HFFc6 (cell line): ENCODE results near the gene CLPTM1. TPM values are rescaled to one million over a fixed set of nuclear protein-coding genes. Genes with fewer than 3 reads are reported as not detected.
"Not testable (repeated sequence)": the region's sequence is repeated elsewhere in the genome, so short reads cannot be mapped to it uniquely, and the experiment has no call there.

Experiments used
- DNase-seq: peaks from one replicate; pipeline ENCODE4 v3.0.0-alpha.2; 2018
- H3K27ac Mint-ChIP-seq: 2 replicates; pipeline ENCODE4 v1.8.0; 2020; ENCODE audit warnings: mild to moderate bottlenecking, mixed read lengths
- H3K27me3 Mint-ChIP-seq: 2 replicates; pipeline ENCODE4 v1.8.0; 2021; ENCODE audit warnings: mild to moderate bottlenecking, moderate library complexity, mixed read lengths; ENCODE audit not compliant: insufficient read depth
- H3K36me3 Mint-ChIP-seq: 2 replicates; pipeline ENCODE4 v1.8.0; 2021; ENCODE audit warnings: low read depth, mixed read lengths
- H3K4me1 Mint-ChIP-seq: 2 replicates; pipeline ENCODE4 v1.8.0; 2020; ENCODE audit warnings: low read depth, mixed read lengths
- H3K4me3 Mint-ChIP-seq: 2 replicates; pipeline ENCODE4 v1.8.0; 2020; ENCODE audit warnings: mild to moderate bottlenecking, moderate library complexity, mixed read lengths
- H3K9me3 Mint-ChIP-seq: 2 replicates; pipeline ENCODE4 v1.8.0; 2020; ENCODE audit warnings: mild to moderate bottlenecking, mixed read lengths
- total RNA-seq, 6 experiments: library from RNA; stranded (reverse); fragmentation: NEBNext Ultra II Directional; extraction: Animal tissue kit (Norgen Biotek cat#: 25700); gene quantifications; 2 replicates in 1 of 6; 3 replicates in 5 of 6; pipeline ENCODE4 v1.2.3, GENCODE V29; 2021
- TF ChIP-seq, protein P1 (sequence below): fragments of 200-600 bp; sonication (generic); IDR thresholded peaks from 2 replicates; pipeline ENCODE4 v1.5.0; 2021; ENCODE audit warnings: antibody characterized with exemption, mild to moderate bottlenecking

CLPTM1 gene
- total RNA-seq, 6 experiments from 2014 or later, result 160 to 184 (median 172) TPM

DNA sequence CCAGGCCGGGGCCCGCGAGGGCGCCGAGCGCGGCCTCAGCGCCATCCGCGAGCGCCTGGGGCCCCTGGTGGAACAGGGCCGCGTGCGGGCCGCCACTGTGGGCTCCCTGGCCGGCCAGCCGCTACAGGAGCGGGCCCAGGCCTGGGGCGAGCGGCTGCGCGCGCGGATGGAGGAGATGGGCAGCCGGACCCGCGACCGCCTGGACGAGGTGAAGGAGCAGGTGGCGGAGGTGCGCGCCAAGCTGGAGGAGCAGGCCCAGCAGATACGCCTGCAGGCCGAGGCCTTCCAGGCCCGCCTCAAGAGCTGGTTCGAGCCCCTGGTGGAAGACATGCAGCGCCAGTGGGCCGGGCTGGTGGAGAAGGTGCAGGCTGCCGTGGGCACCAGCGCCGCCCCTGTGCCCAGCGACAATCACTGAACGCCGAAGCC, 46.3 kb upstream of the CLPTM1 start:
- Mint-ChIP-seq H3K27ac (no peak overlapping the region), H3K4me1 (peaks cover 18% of the 10 kb centered on the region), H3K36me3 (no peaks in the 10 kb centered on the region), H3K4me3 (no peak overlapping the region), H3K27me3 (peaks cover 10% of the 10 kb centered on the region), H3K9me3 (no peaks in the 10 kb centered on the region)
- DNase-seq, result no peak
- TF ChIP-seq, protein P1, sequence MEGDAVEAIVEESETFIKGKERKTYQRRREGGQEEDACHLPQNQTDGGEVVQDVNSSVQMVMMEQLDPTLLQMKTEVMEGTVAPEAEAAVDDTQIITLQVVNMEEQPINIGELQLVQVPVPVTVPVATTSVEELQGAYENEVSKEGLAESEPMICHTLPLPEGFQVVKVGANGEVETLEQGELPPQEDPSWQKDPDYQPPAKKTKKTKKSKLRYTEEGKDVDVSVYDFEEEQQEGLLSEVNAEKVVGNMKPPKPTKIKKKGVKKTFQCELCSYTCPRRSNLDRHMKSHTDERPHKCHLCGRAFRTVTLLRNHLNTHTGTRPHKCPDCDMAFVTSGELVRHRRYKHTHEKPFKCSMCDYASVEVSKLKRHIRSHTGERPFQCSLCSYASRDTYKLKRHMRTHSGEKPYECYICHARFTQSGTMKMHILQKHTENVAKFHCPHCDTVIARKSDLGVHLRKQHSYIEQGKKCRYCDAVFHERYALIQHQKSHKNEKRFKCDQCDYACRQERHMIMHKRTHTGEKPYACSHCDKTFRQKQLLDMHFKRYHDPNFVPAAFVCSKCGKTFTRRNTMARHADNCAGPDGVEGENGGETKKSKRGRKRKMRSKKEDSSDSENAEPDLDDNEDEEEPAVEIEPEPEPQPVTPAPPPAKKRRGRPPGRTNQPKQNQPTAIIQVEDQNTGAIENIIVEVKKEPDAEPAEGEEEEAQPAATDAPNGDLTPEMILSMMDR, result no peak

DNA sequence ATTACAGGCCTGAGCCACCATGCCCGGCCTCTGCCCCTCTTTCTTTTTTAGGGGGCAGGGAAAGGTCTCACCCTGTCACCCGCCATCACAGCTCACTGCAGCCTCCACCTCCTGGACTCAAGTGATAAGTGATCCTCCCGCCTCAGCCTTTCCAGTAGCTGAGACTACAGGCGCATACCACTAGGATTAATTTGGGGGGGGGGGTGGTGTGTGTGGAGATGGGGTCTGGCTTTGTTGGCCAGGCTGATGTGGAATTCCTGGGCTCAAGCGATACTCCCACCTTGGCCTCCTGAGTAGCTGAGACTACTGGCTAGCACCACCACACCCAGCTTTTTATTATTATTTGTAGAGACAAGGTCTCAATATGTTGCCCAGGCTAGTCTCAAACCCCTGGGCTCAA, 45.4 kb upstream of the CLPTM1 start:
- TF ChIP-seq, protein P1, result no peak
- Mint-ChIP-seq H3K4me3 (no peak overlapping the region), H3K36me3 (no peaks in the 10 kb centered on the region), H3K9me3 (no peaks in the 10 kb centered on the region), H3K27ac (no peak overlapping the region), H3K4me1 (peaks cover 22% of the 10 kb centered on the region), H3K27me3 (peaks cover 8% of the 10 kb centered on the region)
- DNase-seq, result no peak

DNA sequence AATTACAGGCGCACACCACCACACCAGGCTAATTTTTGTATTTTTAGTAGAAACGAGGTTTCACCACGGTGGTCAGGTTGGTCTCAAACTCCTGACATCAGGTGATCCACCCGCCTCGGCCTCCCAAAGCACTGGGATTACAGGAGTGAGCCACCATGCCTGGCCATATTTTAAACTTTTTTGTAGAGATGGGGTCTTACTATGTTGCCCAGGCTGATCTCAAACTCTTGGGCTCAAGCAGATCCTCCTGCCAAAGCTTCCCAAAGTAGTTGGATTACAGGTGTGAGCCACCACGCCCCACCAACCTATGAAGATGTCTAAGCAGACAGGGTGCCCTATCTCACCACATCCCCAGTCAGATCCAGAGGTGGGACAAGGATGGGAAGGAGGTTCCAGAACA, 43.3 kb upstream of the CLPTM1 start:
- not testable (repeated sequence) for H3K27me3 Mint-ChIP-seq, DNase-seq, H3K9me3 Mint-ChIP-seq, H3K36me3 Mint-ChIP-seq, H3K4me3 Mint-ChIP-seq, H3K27ac Mint-ChIP-seq
- H3K4me1 Mint-ChIP-seq, result peaks cover 19% of the 10 kb centered on the region

DNA sequence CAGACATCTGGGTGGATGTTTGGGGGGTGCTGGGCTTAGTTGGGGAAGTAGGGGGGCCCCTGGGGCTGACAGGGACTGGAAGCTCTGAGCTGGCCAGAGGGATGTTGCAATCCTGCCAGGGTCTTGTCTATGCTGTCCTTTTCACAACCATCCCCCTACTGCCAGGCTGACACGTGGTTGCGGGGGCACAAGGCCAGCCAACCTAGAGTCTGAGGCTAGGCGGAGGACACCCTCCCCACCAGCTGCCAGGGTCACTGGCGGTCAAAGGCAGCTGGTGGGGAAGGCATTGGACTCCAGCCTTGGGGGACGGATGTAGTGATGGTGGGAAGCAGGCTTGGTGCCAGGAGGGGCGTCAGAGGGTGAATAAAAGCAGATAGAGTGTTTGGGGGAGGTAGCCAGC, 42.3 kb upstream of the CLPTM1 start:
- Mint-ChIP-seq H3K27me3 (peaks cover 4% of the 10 kb centered on the region), H3K36me3 (no peaks in the 10 kb centered on the region), H3K27ac (no peak overlapping the region), H3K9me3 (no peaks in the 10 kb centered on the region), H3K4me1 (peaks cover 19% of the 10 kb centered on the region), H3K4me3 (no peak overlapping the region)
- TF ChIP-seq, protein P1, result no peak
- DNase-seq, result no peak

DNA sequence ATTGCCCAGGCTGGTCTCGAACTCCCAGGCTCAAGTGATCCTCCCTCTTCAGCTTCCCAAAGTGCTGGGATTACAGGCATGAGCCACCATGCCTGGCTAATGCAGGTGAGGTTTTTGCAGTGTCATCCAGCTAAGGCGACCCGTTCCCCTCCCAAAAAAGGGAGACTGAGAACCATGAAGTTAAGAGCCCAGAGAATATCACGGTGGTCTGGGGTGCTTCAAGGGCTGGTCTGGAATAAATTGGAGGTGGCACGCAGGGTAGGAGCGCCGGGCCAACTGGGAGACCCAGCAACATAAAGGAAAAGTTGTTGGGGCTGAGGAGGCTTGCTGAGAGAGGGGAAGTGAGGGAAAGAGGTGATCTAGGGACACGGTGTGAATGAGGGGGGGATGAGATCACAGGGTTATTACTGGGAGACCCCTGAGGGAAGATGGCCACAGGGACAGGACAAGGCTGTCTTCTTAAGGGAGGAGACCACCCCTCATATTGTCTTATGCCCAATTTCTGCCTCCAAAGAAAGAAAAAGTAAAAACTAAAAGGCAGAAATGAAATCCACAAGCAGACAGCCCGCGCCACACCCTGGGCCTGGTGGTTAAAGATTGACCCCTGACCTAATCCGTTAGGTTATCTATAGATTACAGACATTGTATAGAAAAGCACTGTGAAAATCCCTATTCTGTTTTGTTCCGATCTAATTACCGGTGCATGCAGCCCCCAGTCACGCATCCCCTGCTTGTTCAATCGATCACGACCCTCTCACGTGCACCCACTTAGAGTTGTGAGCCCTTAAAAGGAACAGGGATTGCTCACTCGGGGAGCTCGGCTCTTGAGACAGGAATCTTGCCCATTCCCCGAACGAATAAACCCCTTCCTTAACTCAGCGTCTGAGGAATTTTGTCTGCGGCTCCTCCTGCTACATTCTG, 41.4 kb upstream of the CLPTM1 start:
- not testable (repeated sequence) for H3K9me3 Mint-ChIP-seq, H3K27ac Mint-ChIP-seq, DNase-seq, H3K36me3 Mint-ChIP-seq, H3K27me3 Mint-ChIP-seq
- peak overlapping the region; percentile 93 for H3K4me3 Mint-ChIP-seq
- peaks cover 19% of the 10 kb centered on the region for H3K4me1 Mint-ChIP-seq

DNA sequence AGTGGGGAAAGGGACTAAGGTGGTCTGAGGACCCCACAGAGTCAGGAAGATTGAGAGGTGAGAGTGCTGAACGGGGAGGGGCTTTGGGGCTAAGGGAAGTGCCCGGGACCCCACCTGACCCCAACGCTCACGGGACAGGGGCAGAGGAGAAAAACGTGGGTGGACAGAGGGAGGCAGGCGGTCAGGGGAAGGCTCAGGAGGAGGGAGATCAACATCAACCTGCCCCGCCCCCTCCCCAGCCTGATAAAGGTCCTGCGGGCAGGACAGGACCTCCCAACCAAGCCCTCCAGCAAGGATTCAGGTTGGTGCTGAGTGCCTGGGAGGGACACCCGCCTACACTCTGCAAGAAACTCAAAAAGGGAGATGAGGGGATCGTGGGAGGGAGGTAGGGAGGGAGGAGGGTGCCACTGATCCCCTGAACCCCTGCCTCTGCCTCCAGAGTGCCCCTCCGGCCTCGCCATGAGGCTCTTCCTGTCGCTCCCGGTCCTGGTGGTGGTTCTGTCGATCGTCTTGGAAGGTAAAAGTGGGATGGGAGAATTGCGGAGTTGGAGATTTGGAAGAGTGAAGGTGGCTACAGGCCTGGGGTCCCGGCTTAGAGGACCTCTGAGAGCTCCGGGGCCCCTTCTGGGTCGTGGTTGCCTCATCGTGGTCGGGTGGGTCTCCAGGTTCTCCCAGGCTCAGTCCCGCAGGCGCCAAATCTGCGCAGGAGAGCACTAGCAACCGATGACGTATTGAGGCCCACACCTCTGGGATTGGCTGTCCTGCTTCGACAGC, 40.6 kb upstream of the CLPTM1 start, which contains the start of gene APOC1:
APOC1 (plus strand) TSS at position 176 of the 774 bp plus-strand sequence; CDS start at position 460, 284 bp downstream.
- not testable (repeated sequence) for H3K27me3 Mint-ChIP-seq, H3K9me3 Mint-ChIP-seq, H3K36me3 Mint-ChIP-seq
- Mint-ChIP-seq H3K4me1 (peaks cover 19% of the 10 kb centered on the region), H3K27ac (peak within 1 kb of the TSS; percentile 84), H3K4me3 (peak within 1 kb of the TSS; percentile 93)
- DNase-seq, result peak; percentile 60

DNA sequence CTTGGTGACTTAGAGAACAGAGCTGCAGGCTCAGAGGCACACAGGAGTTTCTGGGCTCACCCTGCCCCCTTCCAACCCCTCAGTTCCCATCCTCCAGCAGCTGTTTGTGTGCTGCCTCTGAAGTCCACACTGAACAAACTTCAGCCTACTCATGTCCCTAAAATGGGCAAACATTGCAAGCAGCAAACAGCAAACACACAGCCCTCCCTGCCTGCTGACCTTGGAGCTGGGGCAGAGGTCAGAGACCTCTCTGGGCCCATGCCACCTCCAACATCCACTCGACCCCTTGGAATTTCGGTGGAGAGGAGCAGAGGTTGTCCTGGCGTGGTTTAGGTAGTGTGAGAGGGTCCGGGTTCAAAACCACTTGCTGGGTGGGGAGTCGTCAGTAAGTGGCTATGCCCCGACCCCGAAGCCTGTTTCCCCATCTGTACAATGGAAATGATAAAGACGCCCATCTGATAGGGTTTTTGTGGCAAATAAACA, 30.9 kb upstream of the CLPTM1 start:
- no peak for DNase-seq
- Mint-ChIP-seq H3K36me3 (no peaks in the 10 kb centered on the region), H3K27me3 (peaks cover 14% of the 10 kb centered on the region), H3K4me1 (peaks cover 14% of the 10 kb centered on the region), H3K27ac (no peak overlapping the region), H3K4me3 (no peak overlapping the region), H3K9me3 (no peaks in the 10 kb centered on the region)
- TF ChIP-seq, protein P1, result no peak
